WERI-Rb-1 (cell line): ENCODE results near the gene HOGA1.
"Not testable (repeated sequence)": the region's sequence is repeated elsewhere in the genome, so short reads cannot be mapped to it uniquely, and the experiment has no call there.

ENCODE experiments used
- DNase-seq: peaks from one replicate; pipeline ENCODE4 v3.0.0-alpha.2; 2020
- H3K27ac ChIP-seq: fragments of 250-450 bp; sonication (Bioruptor Pico); 2 replicates; pipeline ENCODE4 v1.5.1; 2020; ENCODE audit warnings: mild to moderate bottlenecking, moderate library complexity
- H3K27me3 ChIP-seq: fragments of 250-450 bp; sonication (Bioruptor Pico); 2 replicates; pipeline ENCODE4 v1.5.1; 2021; ENCODE audit warnings: mild to moderate bottlenecking, low read depth, moderate library complexity; ENCODE audit not compliant: insufficient read depth, severe bottlenecking
- H3K36me3 ChIP-seq: fragments of 250-450 bp; sonication (Bioruptor Pico); 2 replicates; pipeline ENCODE4 v1.5.1; 2020; ENCODE audit warnings: mild to moderate bottlenecking, moderate library complexity
- H3K4me3 ChIP-seq: 2 replicates; pipeline ENCODE4 v1.5.1; 2011; ENCODE audit warnings: low read depth, mild to moderate bottlenecking, control low read depth, low read length
- H3K9me3 ChIP-seq: fragments of 250-450 bp; sonication (Bioruptor Pico); 2 replicates; pipeline ENCODE4 v1.5.1; 2021; ENCODE audit warnings: mild to moderate bottlenecking, moderate library complexity; ENCODE audit not compliant: severe bottlenecking
- CTCF ChIP-seq: IDR thresholded peaks from 2 replicates; pipeline ENCODE4 v1.5.1; 2011; ENCODE audit warnings: low read depth, mild to moderate bottlenecking, control low read depth, inconsistent platforms, low read length

The HOGA1 gene

GRCh38 chr10:97574374-97575126 is 9.6 kb upstream of the HOGA1 start:
- Histone ChIP-seq H3K27ac (no peak overlapping the region), H3K36me3 (no peaks in the 10 kb centered on the region), H3K27me3 (no peaks in the 10 kb centered on the region), H3K4me3 (no peak overlapping the region), H3K9me3 (no peaks in the 10 kb centered on the region)
- TF ChIP-seq CTCF: no peak
- no peak for DNase-seq

- Histone ChIP-seq H3K27me3 (no peaks in the 10 kb centered on the region), H3K27ac (no peak overlapping the region), H3K4me3 (no peak overlapping the region), H3K36me3 (no peaks in the 10 kb centered on the region), H3K9me3 (no peaks in the 10 kb centered on the region)
- no peak for DNase-seq
- no peak for TF ChIP-seq CTCF
These were observed 9.0 kb upstream of the HOGA1 start for GRCh38 chr10:97575127-97575668.

DNA sequence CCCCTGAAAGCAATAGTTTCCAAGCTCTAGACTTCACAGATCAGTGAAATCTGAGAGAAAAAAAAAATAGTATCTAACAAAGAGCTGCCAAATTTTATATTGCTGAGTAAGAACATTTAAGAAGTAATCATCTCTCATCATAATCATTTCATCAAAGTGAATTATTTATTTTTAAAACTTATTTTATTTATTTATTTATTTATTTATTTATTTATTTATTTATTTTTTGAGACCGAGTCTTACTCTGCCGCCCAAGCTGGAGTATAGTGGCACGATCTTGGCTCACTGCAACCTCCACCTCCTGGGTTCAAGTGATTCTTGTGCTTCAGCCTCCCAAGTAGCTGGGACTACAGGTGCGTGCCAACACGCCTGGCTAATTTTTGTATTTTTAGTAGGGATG is 7.7 kb upstream of the HOGA1 start:
- H3K27ac ChIP-seq, DNase-seq, H3K36me3 ChIP-seq, H3K27me3 ChIP-seq, H3K4me3 ChIP-seq, H3K9me3 ChIP-seq: not testable (repeated sequence)

DNA sequence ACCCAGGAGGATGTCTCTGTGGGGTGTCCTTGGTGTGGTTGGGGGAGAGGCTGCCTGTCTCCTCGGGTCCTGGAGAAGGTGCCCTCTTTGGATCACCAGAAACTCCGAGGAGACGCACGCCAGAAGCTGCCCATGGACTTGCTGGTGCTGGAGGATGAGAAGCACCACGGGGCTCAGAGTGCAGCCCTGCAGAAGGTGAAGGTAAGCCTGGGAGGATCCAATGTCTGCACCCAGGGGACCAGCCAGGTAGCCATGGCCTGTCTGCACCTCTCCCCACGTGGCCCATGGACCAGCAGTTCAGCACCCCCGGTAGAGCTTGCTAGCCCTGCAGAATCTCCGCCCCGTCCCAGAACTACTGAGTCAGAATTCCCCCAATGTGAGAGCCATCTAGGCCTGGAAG is 6.5 kb upstream of the HOGA1 start:
- DNase-seq: no peak
- no peaks in the 10 kb centered on the region for H3K27me3 ChIP-seq
- H3K27ac ChIP-seq: no peak overlapping the region
- no peaks in the 10 kb centered on the region for H3K36me3 ChIP-seq
- no peaks in the 10 kb centered on the region for H3K9me3 ChIP-seq
- TF ChIP-seq CTCF: no peak
- H3K4me3 ChIP-seq: no peak overlapping the region

GRCh38 chr10:97578171-97578844 is 5.9 kb upstream of the HOGA1 start:
- TF ChIP-seq CTCF: no peak
- H3K4me3 ChIP-seq: no peak overlapping the region

More at GRCh38 chr10:97578171-97578844, 5.9 kb upstream of the HOGA1 start:
- Histone ChIP-seq H3K9me3 (no peaks in the 10 kb centered on the region), H3K36me3 (no peaks in the 10 kb centered on the region), H3K27me3 (no peaks in the 10 kb centered on the region), H3K27ac (no peak overlapping the region)
- no peak for DNase-seq
